PC-3 (cell line): ENCODE data around the gene NDUFC1. TPM values are rescaled to one million over a fixed set of nuclear protein-coding genes. Genes with fewer than 3 reads are reported as not detected.
"Not testable (repeated sequence)": the region's sequence is repeated elsewhere in the genome, so short reads cannot be mapped to it uniquely, and the experiment has no call there.

Experiments used
- ATAC-seq: fragments of 200-7000 bp; cut with Tn5 transposase; 2 replicates; pipeline ENCODE4 v1.9.1; 2020; ENCODE audit warnings: mild to moderate bottlenecking, moderate library complexity
- BruUV-seq: library from RNA; stranded (reverse); fragments of 400-500 nt; replicated peaks from 2 replicates; lab custom pipeline; 2021; lab: Mats Ljungman, UMichigan
- CTCF ChIA-PET: fragments of 300-600 bp; sonication (Branson Sonifier 250); formaldehyde crosslinking; loops from one replicate; lab custom pipeline; 2022; ENCODE audit warnings: antibody characterized with exemption; lab: Charles Lee
- POLR2A ChIA-PET: fragments of 300-600 bp; sonication (Branson Sonifier 250); formaldehyde crosslinking; loops from one replicate; lab custom pipeline; 2022; ENCODE audit warnings: antibody characterized with exemption; ENCODE audit not compliant: unreplicated experiment; lab: Charles Lee
- DNase-seq: peaks from one replicate; pipeline ENCODE4 v3.0.0-alpha.2; 2015
- H2AFZ ChIP-seq: fragments of 300-600 bp; sonication (generic); 2 replicates; pipeline ENCODE4 v1.6.0; 2016; ENCODE audit warnings: antibody characterized with exemption, low read length
- H3F3A ChIP-seq: fragments of 300-600 bp; sonication (generic); one replicate; pipeline ENCODE4 v1.6.0; 2017; ENCODE audit warnings: antibody characterized with exemption, low read length, control low read depth, mild to moderate bottlenecking; ENCODE audit not compliant: unreplicated experiment
- H3K27ac ChIP-seq: fragments of 300-600 bp; sonication (generic); 2 replicates; pipeline ENCODE4 v1.5.1; 2016; ENCODE audit warnings: mild to moderate bottlenecking, low read length
- H3K27me3 ChIP-seq: fragments of 300-600 bp; sonication (generic); 2 replicates; pipeline ENCODE4 v1.6.1; 2016; ENCODE audit warnings: low read length, mixed read lengths
- H3K36me3 ChIP-seq: fragments of 300-600 bp; sonication (generic); 2 replicates; pipeline ENCODE4 v1.6.1; 2016; ENCODE audit warnings: low read depth, mixed run types, low read length, mixed read lengths
- H3K4me1 ChIP-seq: fragments of 300-600 bp; sonication (generic); 2 replicates; pipeline ENCODE4 v1.5.1; 2016; ENCODE audit warnings: low read length; ENCODE audit not compliant: insufficient read depth
- H3K4me2 ChIP-seq: fragments of 300-600 bp; sonication (generic); 2 replicates; pipeline ENCODE4 v1.6.0; 2016; ENCODE audit warnings: low read length
- H3K4me3 ChIP-seq: fragments of 300-600 bp; sonication (generic); 2 replicates; pipeline ENCODE4 v1.5.1; 2016; ENCODE audit warnings: mild to moderate bottlenecking, low read length, mixed read lengths
- H3K79me2 ChIP-seq: fragments of 300-600 bp; sonication (generic); 2 replicates; pipeline ENCODE4 v1.6.1; 2017; ENCODE audit warnings: low read length, mixed read lengths
- H3K9ac ChIP-seq: fragments of 300-600 bp; sonication (generic); 2 replicates; pipeline ENCODE4 v1.6.0; 2016; ENCODE audit warnings: mild to moderate bottlenecking, low read length
- H3K9me2 ChIP-seq: fragments of 300-600 bp; sonication (generic); replicated peaks from 2 replicates; pipeline ENCODE4 v1.6.1; 2016; ENCODE audit warnings: mixed run types, low read length, mixed read lengths
- H3K9me3 ChIP-seq: fragments of 300-600 bp; sonication (generic); 2 replicates; pipeline ENCODE4 v1.6.1; 2016; ENCODE audit warnings: low read length, mixed read lengths
- H4K20me1 ChIP-seq: fragments of 300-600 bp; sonication (generic); 2 replicates; pipeline ENCODE4 v1.6.1; 2016; ENCODE audit warnings: low read length, mixed read lengths
- EZH2 ChIP-seq: fragments of 300-600 bp; sonication (generic); IDR thresholded peaks from one replicate; pipeline ENCODE4 v1.6.1; 2017; ENCODE audit warnings: antibody characterized with exemption, mild to moderate bottlenecking, low read length; ENCODE audit not compliant: unreplicated experiment
- EZH2phosphoT487 ChIP-seq: fragments of 300-600 bp; sonication (generic); IDR thresholded peaks from 2 replicates; pipeline ENCODE4 v1.6.1; 2018; ENCODE audit warnings: mild to moderate bottlenecking, antibody characterized with exemption, low read length, borderline replicate concordance
- intact Hi-C: fragments of 100-400 bp; cut with micrococcal nuclease; formaldehyde crosslinking; loops from 2 replicates; pipeline ENCODE4 v1.9.0; 2023
- total RNA-seq: library from RNA; depleted of rRNA; stranded (reverse); fragments of >200 nt; gene quantifications from 2 replicates; pipeline ENCODE4 v1.2.3, GENCODE V29; 2014
- TF ChIP-seq, protein P1 (sequence below): fragments of 300-600 bp; sonication (generic); conservative IDR thresholded peaks from 2 replicates; pipeline ENCODE4 v1.5.1; 2017; ENCODE audit warnings: antibody characterized with exemption, low read depth, mild to moderate bottlenecking, low read length

NDUFC1 gene
- total RNA-seq, 1 experiment from 2014 or later, result 92.9 TPM

DNA sequence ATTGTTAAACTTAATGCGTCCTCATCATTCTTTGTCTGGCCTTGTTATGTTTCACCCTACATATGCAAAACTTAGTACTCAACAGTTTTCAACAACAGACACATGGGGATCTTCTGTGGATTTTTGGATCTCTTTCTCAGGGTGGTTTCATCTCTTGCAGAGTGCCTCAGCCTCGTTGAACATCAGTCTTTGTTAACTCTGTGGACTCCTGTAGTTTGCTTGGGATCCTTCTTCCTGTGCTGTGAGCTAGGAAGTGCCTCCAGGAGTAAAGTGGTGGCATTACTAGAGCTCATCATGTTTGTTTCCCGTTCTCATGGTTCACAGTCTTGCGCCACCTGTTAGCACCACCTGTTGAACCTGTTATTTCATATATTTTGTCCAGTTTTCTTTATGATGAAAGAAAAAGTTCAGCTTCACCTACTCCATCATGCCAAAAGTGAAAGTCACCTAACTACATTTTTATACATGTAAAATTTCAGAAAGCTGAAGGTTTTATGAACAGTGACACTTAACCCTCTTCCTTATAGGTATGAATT lies 27.5 kb upstream of the NDUFC1 start:
- Histone ChIP-seq H3K79me2 (peaks cover 100% of the 10 kb centered on the region), H3K4me1 (no peaks in the 10 kb centered on the region), H3K4me2 (no peak overlapping the region), H3K9me2 (no peaks in the 10 kb centered on the region), H3F3A (no peaks in the 10 kb centered on the region), H3K27ac (no peak overlapping the region), H3K9me3 (no peaks in the 10 kb centered on the region), H4K20me1 (peaks cover 24% of the 10 kb centered on the region; the same call in 1 of the 2 replicates), H3K36me3 (peaks cover 4% of the 10 kb centered on the region), H3K9ac (no peak overlapping the region), H3K27me3 (no peaks in the 10 kb centered on the region), H3K4me3 (no peak overlapping the region), H2AFZ (no peak overlapping the region)
- no peak for DNase-seq
- intact Hi-C loops, result no loop called here
- no TSS peak for BruUV-seq
- POLR2A ChIA-PET, result no interaction called here
- TF ChIP-seq, protein P1, sequence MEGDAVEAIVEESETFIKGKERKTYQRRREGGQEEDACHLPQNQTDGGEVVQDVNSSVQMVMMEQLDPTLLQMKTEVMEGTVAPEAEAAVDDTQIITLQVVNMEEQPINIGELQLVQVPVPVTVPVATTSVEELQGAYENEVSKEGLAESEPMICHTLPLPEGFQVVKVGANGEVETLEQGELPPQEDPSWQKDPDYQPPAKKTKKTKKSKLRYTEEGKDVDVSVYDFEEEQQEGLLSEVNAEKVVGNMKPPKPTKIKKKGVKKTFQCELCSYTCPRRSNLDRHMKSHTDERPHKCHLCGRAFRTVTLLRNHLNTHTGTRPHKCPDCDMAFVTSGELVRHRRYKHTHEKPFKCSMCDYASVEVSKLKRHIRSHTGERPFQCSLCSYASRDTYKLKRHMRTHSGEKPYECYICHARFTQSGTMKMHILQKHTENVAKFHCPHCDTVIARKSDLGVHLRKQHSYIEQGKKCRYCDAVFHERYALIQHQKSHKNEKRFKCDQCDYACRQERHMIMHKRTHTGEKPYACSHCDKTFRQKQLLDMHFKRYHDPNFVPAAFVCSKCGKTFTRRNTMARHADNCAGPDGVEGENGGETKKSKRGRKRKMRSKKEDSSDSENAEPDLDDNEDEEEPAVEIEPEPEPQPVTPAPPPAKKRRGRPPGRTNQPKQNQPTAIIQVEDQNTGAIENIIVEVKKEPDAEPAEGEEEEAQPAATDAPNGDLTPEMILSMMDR, result no peak
- no peak for TF ChIP-seq EZH2
- CTCF ChIA-PET, result interaction anchor here (0.6 kb wide), 1 partner anchor 976 kb away, joined by 3 read pairs; no protein-coding TSS in a partner anchor
- ATAC-seq, result no peak

DNA sequence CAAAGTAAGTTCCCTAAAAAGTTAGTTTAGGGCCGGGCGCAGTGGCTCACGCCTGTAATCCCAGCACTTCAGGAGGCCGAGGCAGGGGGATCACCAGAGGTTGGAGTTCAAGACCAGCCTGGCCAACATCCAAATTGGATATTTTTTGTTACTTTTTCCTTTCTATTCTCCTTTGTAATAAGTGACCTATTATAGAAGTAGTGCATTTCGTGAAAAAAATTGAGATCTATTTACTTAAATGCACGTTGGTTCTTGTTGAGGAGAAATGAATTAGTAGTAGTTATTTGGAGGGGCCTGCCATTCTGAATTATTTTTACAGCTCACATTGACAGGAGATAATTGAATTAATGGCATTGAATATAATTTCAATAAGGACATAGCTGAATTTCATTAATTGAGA lies 22.3 kb upstream of the NDUFC1 start:
- no peak overlapping the region for H3K4me2 ChIP-seq
- peaks cover 100% of the 10 kb centered on the region for H3K79me2 ChIP-seq
- H3K9me3 ChIP-seq, result no peaks in the 10 kb centered on the region
- no peaks in the 10 kb centered on the region for H3K27me3 ChIP-seq
- intact Hi-C loops, result no loop called here
- H3K9me2 ChIP-seq, result no peaks in the 10 kb centered on the region
- 0 out of 2 replicates have a peak, but pooled peaks cover 2% of the 10 kb centered on the region for H3K36me3 ChIP-seq
- no peak overlapping the region for H3K4me3 ChIP-seq
- H3F3A ChIP-seq, result no peaks in the 10 kb centered on the region
- no TSS peak for BruUV-seq
- ATAC-seq (no peak), DNase-seq (no peak)
- ChIA-PET CTCF (no interaction called here), POLR2A (no interaction called here)
- no peak overlapping the region for H3K9ac ChIP-seq
- H4K20me1 ChIP-seq, result peaks cover 47% of the 10 kb centered on the region
- TF ChIP-seq EZH2 (no peak), EZH2phosphoT487 (no peak)
- TF ChIP-seq, protein P1, result no peak
- no peaks in the 10 kb centered on the region for H3K4me1 ChIP-seq
- no peak overlapping the region for H3K27ac ChIP-seq
- H2AFZ ChIP-seq, result no peak overlapping the region

DNA sequence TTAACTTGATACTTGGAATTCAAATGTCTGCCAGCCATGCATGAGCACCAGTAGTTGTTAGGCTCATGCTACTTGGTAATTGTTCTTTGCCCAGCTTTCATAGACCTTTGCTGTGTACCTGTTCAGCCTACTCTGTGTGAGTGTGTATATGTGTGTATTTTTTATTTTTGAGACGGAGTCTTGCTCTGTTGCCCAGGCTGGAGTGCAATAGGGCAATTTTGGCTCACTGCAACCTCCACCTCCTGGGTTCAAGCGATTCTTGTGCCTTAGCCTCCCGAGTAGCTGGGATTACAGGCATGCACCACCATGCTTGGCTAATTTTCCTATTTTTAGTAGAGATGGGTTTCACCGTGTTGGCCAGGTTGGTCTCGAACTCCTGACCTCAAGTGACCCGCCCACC lies 20.3 kb upstream of the NDUFC1 start:
- H3K9me3 ChIP-seq, H2AFZ ChIP-seq, H3K36me3 ChIP-seq, intact Hi-C loops, H3K4me1 ChIP-seq, H3K4me2 ChIP-seq, H3K9ac ChIP-seq, BruUV-seq, ATAC-seq, DNase-seq, H3K4me3 ChIP-seq, H3K9me2 ChIP-seq, H3K27ac ChIP-seq, CTCF ChIA-PET, H3F3A ChIP-seq, H3K27me3 ChIP-seq, POLR2A ChIA-PET: not testable (repeated sequence)
- Histone ChIP-seq H4K20me1 (peaks cover 54% of the 10 kb centered on the region), H3K79me2 (peaks cover 100% of the 10 kb centered on the region)

DNA sequence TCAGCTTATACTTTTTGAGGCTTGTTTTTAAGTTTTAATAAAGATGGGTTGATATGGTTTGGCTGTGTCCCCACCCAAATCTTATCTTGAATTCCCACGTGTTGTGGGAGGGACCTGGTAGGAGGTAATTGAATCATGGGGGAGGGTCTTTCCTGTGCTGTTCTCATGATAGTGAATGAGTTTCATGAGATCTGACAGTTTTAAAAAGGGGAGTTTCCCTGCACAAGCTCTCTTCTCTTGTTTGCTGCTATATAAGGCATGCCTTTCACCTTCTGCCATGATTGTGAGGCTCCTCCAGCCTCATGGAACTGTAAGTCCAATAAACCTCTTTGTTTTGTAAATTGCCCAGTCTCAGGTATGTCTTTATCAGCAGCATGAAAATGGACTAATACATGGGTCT lies 19.8 kb upstream of the NDUFC1 start:
- BruUV-seq, ATAC-seq, H2AFZ ChIP-seq, DNase-seq, H3K9me2 ChIP-seq, intact Hi-C loops, H3K9ac ChIP-seq, CTCF ChIA-PET, H3K4me2 ChIP-seq, H3K27ac ChIP-seq, H3F3A ChIP-seq, POLR2A ChIA-PET, H3K27me3 ChIP-seq, H3K4me1 ChIP-seq, H3K9me3 ChIP-seq, H3K36me3 ChIP-seq, H3K4me3 ChIP-seq: not testable (repeated sequence)
- peaks cover 58% of the 10 kb centered on the region for H4K20me1 ChIP-seq
- H3K79me2 ChIP-seq, result peaks cover 100% of the 10 kb centered on the region
